Hepatocyte (in vitro differentiated cells): ENCODE data around the gene ADAMTS4. TPM values are rescaled to one million over a fixed set of nuclear protein-coding genes. Genes with fewer than 3 reads are reported as not detected.

Experiments used
- DNase-seq: peaks from one replicate; pipeline ENCODE4 v3.0.0-alpha.2; 2016; ENCODE audit warnings: low spot score
- H2AFZ ChIP-seq: fragments of 200-600 bp; sonication (generic); 2 replicates; pipeline ENCODE4 v1.6.0; 2016; ENCODE audit warnings: antibody characterized with exemption, mild to moderate bottlenecking
- H3K27ac ChIP-seq: fragments of 200-600 bp; sonication (generic); 2 replicates; pipeline ENCODE4 v1.5.1; 2016; ENCODE audit warnings: mild to moderate bottlenecking
- H3K27me3 ChIP-seq: fragments of 200-600 bp; sonication (generic); 2 replicates; pipeline ENCODE4 v1.6.1; 2016
- H3K36me3 ChIP-seq: fragments of 200-600 bp; sonication (generic); replicated peaks from 2 replicates; pipeline ENCODE4 v1.5.1; 2016; ENCODE audit warnings: low read depth; ENCODE audit not compliant: insufficient read depth
- H3K4me1 ChIP-seq: fragments of 200-600 bp; sonication (generic); 2 replicates; pipeline ENCODE4 v1.5.1; 2016; ENCODE audit warnings: mild to moderate bottlenecking, moderate library complexity; ENCODE audit not compliant: insufficient read depth
- H3K4me2 ChIP-seq: fragments of 200-600 bp; sonication (generic); 2 replicates; pipeline ENCODE4 v1.6.0; 2016
- H3K4me3 ChIP-seq: fragments of 200-600 bp; sonication (generic); 2 replicates; pipeline ENCODE4 v1.5.1; 2016; ENCODE audit warnings: mild to moderate bottlenecking
- H3K79me2 ChIP-seq: fragments of 200-600 bp; sonication (generic); 2 replicates; pipeline ENCODE4 v1.6.0; 2017; ENCODE audit warnings: mild to moderate bottlenecking
- H3K9me2 ChIP-seq: fragments of 200-600 bp; sonication (generic); replicated peaks from 2 replicates; pipeline ENCODE4 v1.6.0; 2017; ENCODE audit warnings: mild to moderate bottlenecking; ENCODE audit not compliant: insufficient read depth
- H3K9me3 ChIP-seq: fragments of 200-600 bp; sonication (generic); 2 replicates; pipeline ENCODE4 v1.5.1; 2016; ENCODE audit warnings: low read depth, mild to moderate bottlenecking
- H4K20me1 ChIP-seq: fragments of 200-600 bp; sonication (generic); 2 replicates; pipeline ENCODE4 v1.6.0; 2016; ENCODE audit warnings: mild to moderate bottlenecking; ENCODE audit not compliant: insufficient read depth, poor library complexity, severe bottlenecking
- EZH2 ChIP-seq: fragments of 200-600 bp; sonication (generic); IDR thresholded peaks from 2 replicates; pipeline ENCODE4 v1.6.1; 2016; ENCODE audit warnings: antibody characterized with exemption, mild to moderate bottlenecking, borderline replicate concordance
- EZH2phosphoT487 ChIP-seq: fragments of 200-600 bp; sonication (generic); IDR thresholded peaks from one replicate; pipeline ENCODE4 v1.6.1; 2018; ENCODE audit warnings: antibody characterized with exemption, mild to moderate bottlenecking, low read depth, moderate library complexity; ENCODE audit not compliant: unreplicated experiment, severe bottlenecking
- whole genome bisulfite sequencing: methylation state at CpG from one replicate; pipeline ENCODE4 v1.1.6; 2016; ENCODE audit warnings: low lambda C conversion rate; ENCODE audit errors: missing lambda C conversion rate; 5-methylcytosine and 5-hydroxymethylcytosine counted together
- polyA plus RNA-seq: library from polyadenylated mRNA; unstranded; fragments of >200 nt; fragmentation: Nextera tagmentation; extraction: Ambion mirVana; gene quantifications from 2 replicates; pipeline ENCODE4 v1.2.1, GENCODE V29; 2016
- total RNA-seq: library from RNA; depleted of rRNA; stranded (reverse); fragments of >200 nt; gene quantifications from 2 replicates; pipeline ENCODE4 v1.2.3, GENCODE V29; 2014
- TF ChIP-seq, protein P1 (sequence below): fragments of 200-600 bp; sonication (generic); IDR thresholded peaks from 2 replicates; pipeline ENCODE4 v1.5.1; 2016; ENCODE audit warnings: antibody characterized with exemption, mild to moderate bottlenecking; ENCODE audit not compliant: poor library complexity

Gene ADAMTS4
- total and polyA plus RNA-seq, 2 experiments from 2014 or later: 2.3 to 6.1 TPM

DNA sequence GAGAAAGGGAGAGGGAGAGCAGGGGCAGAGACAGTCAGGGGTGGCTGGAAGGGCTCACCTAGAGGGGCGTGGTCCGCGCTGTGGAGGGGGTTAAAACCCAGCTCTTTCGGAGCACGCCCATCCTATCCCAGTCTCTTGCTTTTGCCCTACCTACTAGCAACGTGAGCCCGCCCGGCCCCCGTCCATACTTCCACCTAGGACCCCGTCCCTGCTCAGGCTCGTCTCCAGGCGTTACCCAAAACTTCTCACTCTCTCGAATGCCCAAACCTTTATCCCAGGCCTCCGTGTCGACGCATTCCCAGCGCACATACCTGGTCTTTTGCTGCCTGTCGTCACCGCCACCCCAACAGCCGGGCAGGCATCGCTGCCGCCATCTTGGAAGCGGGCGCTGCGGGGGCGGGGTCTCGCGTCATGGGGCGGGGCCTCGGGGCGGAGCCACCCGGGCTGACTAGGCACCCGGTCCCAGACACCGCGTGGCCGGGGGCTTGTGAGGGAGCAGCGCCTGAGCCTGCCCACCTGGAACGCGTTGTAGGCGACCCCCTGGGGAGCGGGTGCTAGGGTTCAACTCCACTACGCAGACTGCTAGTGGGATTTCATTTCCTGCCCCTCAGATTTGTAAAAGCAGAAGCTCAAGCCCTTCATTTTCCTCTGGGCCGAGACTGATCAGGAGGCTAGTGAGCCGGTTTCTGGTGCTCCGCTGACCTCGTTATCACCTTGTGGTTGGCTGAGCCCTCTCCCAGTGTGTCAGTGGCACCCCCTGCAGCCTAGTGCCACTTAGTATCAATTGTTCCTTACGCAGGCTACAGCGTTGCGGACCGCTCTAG, 21.5 kb downstream of the ADAMTS4 start, which contains the start of gene B4GALT3:
B4GALT3 (minus strand) TSS at position 396 of the 824 bp plus-strand sequence. CDS start 1,447 bp downstream, outside the sequence.
- H3K9me2 ChIP-seq: no peaks in the 10 kb centered on the region
- H2AFZ ChIP-seq: peak within 1 kb of the TSS; percentile 88
- TF ChIP-seq EZH2: no peak
- TF ChIP-seq, protein P1, sequence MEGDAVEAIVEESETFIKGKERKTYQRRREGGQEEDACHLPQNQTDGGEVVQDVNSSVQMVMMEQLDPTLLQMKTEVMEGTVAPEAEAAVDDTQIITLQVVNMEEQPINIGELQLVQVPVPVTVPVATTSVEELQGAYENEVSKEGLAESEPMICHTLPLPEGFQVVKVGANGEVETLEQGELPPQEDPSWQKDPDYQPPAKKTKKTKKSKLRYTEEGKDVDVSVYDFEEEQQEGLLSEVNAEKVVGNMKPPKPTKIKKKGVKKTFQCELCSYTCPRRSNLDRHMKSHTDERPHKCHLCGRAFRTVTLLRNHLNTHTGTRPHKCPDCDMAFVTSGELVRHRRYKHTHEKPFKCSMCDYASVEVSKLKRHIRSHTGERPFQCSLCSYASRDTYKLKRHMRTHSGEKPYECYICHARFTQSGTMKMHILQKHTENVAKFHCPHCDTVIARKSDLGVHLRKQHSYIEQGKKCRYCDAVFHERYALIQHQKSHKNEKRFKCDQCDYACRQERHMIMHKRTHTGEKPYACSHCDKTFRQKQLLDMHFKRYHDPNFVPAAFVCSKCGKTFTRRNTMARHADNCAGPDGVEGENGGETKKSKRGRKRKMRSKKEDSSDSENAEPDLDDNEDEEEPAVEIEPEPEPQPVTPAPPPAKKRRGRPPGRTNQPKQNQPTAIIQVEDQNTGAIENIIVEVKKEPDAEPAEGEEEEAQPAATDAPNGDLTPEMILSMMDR: peak; percentile 24
- H3K36me3 ChIP-seq: no peaks in the 10 kb centered on the region
- peaks cover 8% of the 10 kb centered on the region for H3K4me1 ChIP-seq
- H3K27me3 ChIP-seq: no peaks in the 10 kb centered on the region
- WGBS: 1% methylated on average over 30 of the region's 50 CpGs
- DNase-seq: peak; percentile 93
- H3K79me2 ChIP-seq: peaks cover 17% of the 10 kb centered on the region
- H3K27ac ChIP-seq: peak within 1 kb of the TSS; percentile 86
- H3K9me3 ChIP-seq: no peaks in the 10 kb centered on the region
- peak within 1 kb of the TSS; percentile 90 for H3K4me2 ChIP-seq
- peak within 1 kb of the TSS; percentile 74 for H3K4me3 ChIP-seq
- H4K20me1 ChIP-seq: no peaks in the 10 kb centered on the region

DNA sequence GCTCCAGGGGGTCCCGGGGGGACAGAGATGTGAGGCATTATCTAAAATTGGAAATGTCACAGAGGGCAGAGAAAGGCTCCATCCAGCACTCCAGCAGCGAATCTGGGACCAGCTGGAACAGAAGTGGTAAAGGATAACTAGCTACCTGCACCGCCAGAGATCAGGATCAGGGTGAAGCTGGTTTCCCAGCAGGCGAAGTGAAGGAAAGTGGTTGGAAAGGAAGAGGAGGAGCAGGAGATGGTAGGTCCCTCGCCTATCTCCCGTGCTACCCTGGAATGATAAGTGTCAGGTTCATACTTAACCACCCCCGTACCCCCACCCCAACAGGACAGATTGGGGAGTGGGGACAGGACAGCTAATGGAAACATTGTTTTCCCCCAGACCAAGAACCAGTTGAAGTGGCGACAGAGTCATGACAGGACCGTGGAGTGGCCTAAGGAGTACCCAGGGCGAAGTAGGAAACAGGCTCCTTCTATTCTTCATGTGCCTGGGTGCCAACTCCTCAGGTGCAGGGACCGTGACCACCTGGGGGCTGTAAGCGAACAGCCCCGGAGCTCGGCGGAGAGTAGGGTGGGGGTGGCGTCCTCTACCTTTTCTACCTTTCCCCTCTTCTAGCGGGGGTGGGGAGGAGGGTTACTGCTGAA, 22.3 kb downstream of the ADAMTS4 start:
- WGBS: 18% methylated on average over 17 of the region's 17 CpGs
- peak overlapping the region; percentile 90 for H3K4me2 ChIP-seq
- no peaks in the 10 kb centered on the region for H3K27me3 ChIP-seq
- peak overlapping the region; percentile 74 for H3K4me3 ChIP-seq
- H2AFZ ChIP-seq: peak overlapping the region; percentile 88
- DNase-seq: no peak
- H3K4me1 ChIP-seq: peaks cover 8% of the 10 kb centered on the region
- no peaks in the 10 kb centered on the region for H3K9me3 ChIP-seq
- H3K79me2 ChIP-seq: peaks cover 17% of the 10 kb centered on the region
- TF ChIP-seq EZH2phosphoT487 (no peak), EZH2 (no peak)
- TF ChIP-seq, protein P1: no peak
- no peaks in the 10 kb centered on the region for H4K20me1 ChIP-seq
- H3K27ac ChIP-seq: peak overlapping the region; percentile 86
- H3K9me2 ChIP-seq: no peaks in the 10 kb centered on the region
- H3K36me3 ChIP-seq: no peaks in the 10 kb centered on the region

DNA sequence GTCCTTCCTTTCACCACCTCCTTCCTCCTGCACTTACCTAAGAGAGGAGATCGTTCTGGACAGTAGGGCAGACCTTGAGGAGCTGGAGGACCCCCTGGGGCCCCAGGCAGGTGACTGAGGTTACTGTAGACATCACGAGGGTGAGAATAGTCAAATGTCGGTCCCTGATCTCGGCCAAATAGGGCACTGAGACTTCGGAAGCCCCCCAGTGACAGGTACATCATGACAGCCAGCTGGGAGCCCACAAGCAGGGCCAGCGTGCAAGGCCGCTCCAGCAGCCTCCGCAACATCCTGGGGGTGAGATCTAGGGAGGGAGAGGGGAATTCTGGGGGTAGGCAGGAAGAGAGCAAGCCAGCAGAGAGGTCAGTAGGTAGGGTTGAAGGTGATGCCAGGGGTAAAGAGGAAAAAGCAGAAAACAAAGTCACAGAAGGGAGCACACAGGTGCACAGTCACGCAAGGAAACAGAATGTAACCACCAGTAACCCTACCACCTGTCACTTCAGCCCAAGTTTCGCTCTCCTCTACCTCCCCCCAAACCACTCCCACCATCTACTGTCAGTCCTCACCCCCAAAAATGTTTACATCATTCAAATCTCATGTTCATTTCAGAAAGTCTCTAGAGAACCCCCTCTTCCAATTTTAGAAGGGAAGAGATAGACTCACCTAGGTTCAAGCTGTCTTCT, 22.9 kb downstream of the ADAMTS4 start:
- Histone ChIP-seq H3K36me3 (no peaks in the 10 kb centered on the region), H3K9me3 (no peaks in the 10 kb centered on the region), H3K4me3 (peak overlapping the region; percentile 74), H3K27me3 (no peaks in the 10 kb centered on the region), H3K79me2 (peaks cover 17% of the 10 kb centered on the region), H3K4me1 (peaks cover 8% of the 10 kb centered on the region), H3K4me2 (peak overlapping the region; percentile 90), H3K27ac (no peak overlapping the region), H3K9me2 (no peaks in the 10 kb centered on the region), H2AFZ (no peak overlapping the region), H4K20me1 (no peaks in the 10 kb centered on the region)
- DNase-seq: no peak
- TF ChIP-seq EZH2phosphoT487 (no peak), EZH2 (no peak)
- TF ChIP-seq, protein P1: no peak
- WGBS: 94% methylated on average over 10 of the region's 10 CpGs
